HG02642 (cell line): Measurements from ENCODE around the gene CRADD.

Experiments
- ATAC-seq: cut with Tn5 transposase; IDR thresholded peaks from one replicate; pipeline ENCODE4 v1.9.1; 2021; ENCODE audit warnings: mild to moderate bottlenecking; ENCODE audit not compliant: unreplicated experiment, poor library complexity

Gene CRADD

GRCh38 chr12:93802293-93802692 lies 125.1 kb downstream of the CRADD start:
- ATAC-seq: no peak

GRCh38 chr12:93802698-93803423 lies 125.7 kb downstream of the CRADD start:
- ATAC-seq: no peak

GRCh38 chr12:93803424-93803807 lies 126.2 kb downstream of the CRADD start:
- ATAC-seq: no peak

GRCh38 chr12:93804392-93805179 lies 127.4 kb downstream of the CRADD start:
- ATAC-seq: no peak

- no peak for ATAC-seq
These were observed 128.6 kb downstream of the CRADD start for GRCh38 chr12:93805736-93806141.

- no peak for ATAC-seq
These were observed 130.2 kb downstream of the CRADD start for GRCh38 chr12:93807354-93807753.

- no peak for ATAC-seq
These were observed 131.2 kb downstream of the CRADD start for GRCh38 chr12:93808169-93808899.

GRCh38 chr12:93812626-93813025 lies 135.5 kb downstream of the CRADD start:
- no peak for ATAC-seq

- ATAC-seq: no peak
These were observed 136.0 kb downstream of the CRADD start for GRCh38 chr12:93813186-93813585.

GRCh38 chr12:93813972-93814821 lies 137.0 kb downstream of the CRADD start:
- no peak for ATAC-seq

GRCh38 chr12:93818488-93819049 lies 141.4 kb downstream of the CRADD start:
- no peak for ATAC-seq

- no peak for ATAC-seq
These were observed 141.9 kb downstream of the CRADD start for GRCh38 chr12:93819050-93819491.

GRCh38 chr12:93823616-93824391 lies 146.6 kb downstream of the CRADD start:
- ATAC-seq: no peak

- ATAC-seq: no peak
These were observed 147.6 kb downstream of the CRADD start for GRCh38 chr12:93824514-93825500.

- ATAC-seq: no peak
These were observed 148.3 kb downstream of the CRADD start for GRCh38 chr12:93825501-93825888.

GRCh38 chr12:93825931-93826555 lies 148.9 kb downstream of the CRADD start:
- no peak for ATAC-seq

GRCh38 chr12:93827179-93827578 lies 150.0 kb downstream of the CRADD start:
- ATAC-seq: no peak
